Measurements from ENCODE around the gene EPG5. TPM values are rescaled to one million over a fixed set of nuclear protein-coding genes. Genes with fewer than 3 reads are reported as not detected.

The EPG5 gene
- total and polyA plus RNA-seq, 10 of the 15 experiments (the other 5 are each of a cell fraction or from before 2014, with no cell fraction given), result 1.9 to 27.7 (median 9.0) TPM

- Histone ChIP-seq H3K9me3 (replicated peaks; ENCODE audit: control insufficient read depth, insufficient read depth, low read length) (peaks cover 2% of the 10 kb centered on the region; the same call in 2 of the 3 replicates), H3K27me3 (replicated peaks in 1 of 2; ENCODE audit: control insufficient read depth in 2 of 2, insufficient read depth in 2 of 2, low read length in 1 of 2) (no peaks in the 10 kb centered on the region), H3K4me1 (ENCODE audit: control insufficient read depth, insufficient read depth, low read length) (no peaks in the 10 kb centered on the region), H3K4me2 (ENCODE audit: control insufficient read depth, insufficient read depth) (no peak overlapping the region), H3K79me2 (ENCODE audit: control insufficient read depth, insufficient read depth, low read length) (no peaks in the 10 kb centered on the region), H3K9ac (ENCODE audit: control insufficient read depth, insufficient read depth, low read length) (no peak overlapping the region), H3K27ac (ENCODE audit: control insufficient read depth, insufficient read depth) (no peak overlapping the region), H4K20me1 (ENCODE audit: control insufficient read depth, insufficient read depth) (no peaks in the 10 kb centered on the region), H2AFZ (ENCODE audit: control insufficient read depth, low read depth, low read length) (no peak overlapping the region), H3K4me3 (no peak overlapping the region), H3K36me3 (ENCODE audit: control insufficient read depth in 2 of 2, insufficient read depth in 2 of 2, low read length in 1 of 2) (peaks cover 6 to 9% of the 10 kb centered on the region in 2 experiments)
- CTCF ChIA-PET, result interaction anchor here (0.7 to 9.5 kb wide), 20 partner anchors 12 to 260 kb away, joined by 3 to 189 read pairs (median 5); partner anchors contain the start of gene SLC14A1
- RAD21 ChIA-PET (ENCODE audit: unreplicated experiment), result interaction anchor here (1.0 to 7.7 kb wide), 8 partner anchors 12 to 217 kb away, joined by 3 to 87 read pairs (median 14); partner anchors contain the start of gene SLC14A1
- POLR2A ChIA-PET, result no interaction called here
- in situ Hi-C loops (cut with MboI), result no loop called here
- WGBS (ENCODE audit: insufficient coverage, insufficient replicate concordance, low lambda C conversion rate, missing lambda C conversion rate), result 79% methylated on average over 3 of the region's 3 CpGs
- DNase-seq (ENCODE audit: low read depth, low spot score) (no peak), FAIRE-seq (no peak), ATAC-seq (no peak)
- SMC1A ChIA-PET (ENCODE audit: uncharacterized antibody, unreplicated experiment), result interaction anchor here (0.5 to 12.4 kb wide), 13 partner anchors 9 to 217 kb away, joined by 3 to 162 read pairs (median 4); partner anchors contain the start of gene SLC14A1
- BruUV-seq (replicated peaks), result no TSS peak
- intact Hi-C loops (cut with micrococcal nuclease; ENCODE audit: unreplicated experiment), result loop anchor here (1.0 kb wide), 3 partner anchors 158 to 216 kb away; no protein-coding TSS in a partner anchor
- TF ChIP-seq PAX5 (IDR thresholded peaks at IDR 0.05; ENCODE audit: borderline replicate concordance, low read depth, low read length) (no peak), KAT2A (conservative IDR thresholded peaks at IDR 0.05; ENCODE audit: control insufficient read depth, low read depth, low read length) (no peak), TAF1 (IDR thresholded peaks at IDR 0.05; ENCODE audit: borderline replicate concordance, low read depth, low read length) (no peak), ZSCAN29 (IDR thresholded peaks at IDR 0.05) (no peak), CHD4 (IDR thresholded peaks at IDR 0.05) (no peak), TARDBP (IDR thresholded peaks at IDR 0.05; ENCODE audit: borderline replicate concordance) (no peak), MEF2A (IDR thresholded peaks at IDR 0.05; ENCODE audit: insufficient read depth, low read depth, low read length) (no peak), HSF1 (IDR thresholded peaks at IDR 0.05; ENCODE audit: low read depth, low read length) (no peak), PKNOX1 (IDR thresholded peaks at IDR 0.05) (no peak), IKZF1 (conservative IDR thresholded peaks at IDR 0.05) (no peak), MYB (IDR thresholded peaks at IDR 0.05; ENCODE audit: borderline replicate concordance, low read depth, low read length) (no peak), SMC3 (IDR thresholded peaks at IDR 0.05; ENCODE audit: borderline replicate concordance, low read length) (no peak), ZNF274 (IDR thresholded peaks at IDR 0.05; ENCODE audit: insufficient read depth, insufficient read length) (no peak), CBFB (IDR thresholded peaks at IDR 0.05; ENCODE audit: low read depth) (no peak), SREBF1 (IDR thresholded peaks at IDR 0.05; ENCODE audit: low read length) (no peak), SPI1 (IDR thresholded peaks at IDR 0.05; ENCODE audit: borderline replicate concordance, insufficient read depth, low read depth, low read length) (no peak), REST (IDR thresholded peaks at IDR 0.05; ENCODE audit: low read depth, low read length) (no peak), MYC (IDR thresholded peaks at IDR 0.05; ENCODE audit: insufficient read depth, insufficient read length, insufficient replicate concordance, low read length, severe bottlenecking) (no peak)
These were observed 86.1 kb downstream of the EPG5 start for GRCh38 chr18:45880876-45881558.
